HG03039 (cell line): ENCODE results near the gene H1-8.
"Not testable (repeated sequence)": the region's sequence is repeated elsewhere in the genome, so short reads cannot be mapped to it uniquely, and the experiment has no call there.

Experiments used
- ATAC-seq: cut with Tn5 transposase; IDR thresholded peaks from one replicate; pipeline ENCODE4 v1.9.1; 2021; ENCODE audit warnings: mild to moderate bottlenecking, moderate library complexity; ENCODE audit not compliant: unreplicated experiment

Gene H1-8

DNA sequence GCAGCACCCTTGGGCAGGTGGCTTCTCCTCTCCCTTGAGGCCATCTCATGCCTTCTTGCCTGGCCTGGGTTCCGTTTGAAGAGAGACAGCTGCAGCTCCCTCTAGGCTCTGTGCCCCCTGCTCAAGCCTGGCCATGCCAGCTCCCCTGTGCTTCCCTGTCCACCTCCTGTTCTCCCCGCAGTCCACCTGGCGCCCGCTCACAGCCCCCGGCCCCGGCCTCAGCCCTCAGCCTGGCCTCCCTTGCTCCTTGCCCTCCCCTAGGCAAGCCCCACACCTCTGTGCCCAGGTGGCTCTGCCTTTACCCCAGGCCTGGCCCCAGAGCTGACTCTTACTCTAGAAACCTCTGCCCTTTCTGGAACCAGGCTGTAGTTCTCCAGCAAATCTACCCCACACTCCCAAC lies 28.4 kb upstream of the H1-8 start:
- no peak for ATAC-seq

DNA sequence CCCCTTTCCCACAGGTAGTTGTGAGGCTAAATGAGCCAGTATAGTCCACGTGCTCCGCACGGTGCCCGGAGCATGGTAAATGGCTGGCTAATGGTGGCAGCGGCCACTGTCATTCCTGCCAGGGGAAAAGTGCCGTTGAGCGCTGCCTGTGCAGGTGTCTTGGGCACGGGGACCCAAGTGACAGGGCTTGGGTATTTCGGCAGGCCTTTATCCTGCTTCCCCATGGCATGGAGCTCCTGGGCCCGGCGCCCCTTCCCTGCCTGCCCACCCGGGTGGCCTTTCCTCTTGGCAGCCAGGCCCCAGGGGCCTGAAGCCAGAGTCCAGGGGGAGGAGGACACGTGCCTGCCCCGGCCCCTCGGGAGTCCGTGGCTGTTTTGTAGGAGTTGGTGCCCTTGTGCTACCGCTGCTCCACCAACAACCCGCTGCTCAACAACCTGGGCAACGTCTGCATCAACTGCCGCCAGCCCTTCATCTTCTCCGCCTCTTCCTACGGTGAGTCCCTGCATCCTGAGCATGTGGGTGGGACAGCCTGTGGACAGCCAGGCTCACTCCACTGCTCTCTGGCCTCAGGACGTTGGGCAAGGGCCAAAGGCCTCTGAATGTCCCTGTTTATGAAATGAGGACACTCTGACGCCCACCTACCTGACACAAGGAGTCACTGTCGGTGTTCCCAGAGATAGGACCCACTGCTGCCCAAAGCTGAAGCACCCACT lies 27.7 kb upstream of the H1-8 start:
- not testable (repeated sequence) for ATAC-seq

- ATAC-seq, result not testable (repeated sequence)
These were observed 27.0 kb upstream of the H1-8 start for GRCh38 chr3:129515821-129516432.

GRCh38 chr3:129517516-129517915 lies 25.5 kb upstream of the H1-8 start:
- no peak for ATAC-seq

DNA sequence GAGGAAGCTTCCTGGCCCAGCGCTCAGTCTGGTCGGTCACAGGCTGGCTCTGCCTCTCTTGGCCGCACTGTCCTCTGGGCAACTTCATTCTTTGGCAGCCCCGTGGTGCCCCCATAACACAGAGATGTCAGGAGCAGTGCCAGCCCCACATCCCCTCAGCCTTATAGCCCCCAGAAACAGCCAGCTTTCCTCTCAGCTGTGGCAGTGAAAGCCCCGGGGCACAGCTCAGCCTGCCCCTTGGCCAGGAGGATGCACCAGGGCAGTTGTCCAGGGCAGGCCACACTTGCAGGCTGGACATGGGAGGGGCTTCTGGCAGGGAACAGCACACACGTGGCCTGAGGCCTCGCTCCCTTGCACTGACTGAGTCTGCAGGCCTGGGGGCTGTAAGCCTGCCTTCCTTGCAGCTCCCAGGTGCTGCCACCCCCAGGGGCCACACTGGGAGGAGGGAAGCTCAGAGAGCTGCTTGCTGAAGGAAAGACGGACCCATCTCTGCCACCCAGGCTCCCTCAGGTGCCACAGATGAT lies 24.9 kb upstream of the H1-8 start:
- ATAC-seq, result no peak

GRCh38 chr3:129518581-129518980 lies 24.4 kb upstream of the H1-8 start:
- ATAC-seq, result no peak

GRCh38 chr3:129519449-129519848 lies 23.5 kb upstream of the H1-8 start:
- no peak for ATAC-seq

DNA sequence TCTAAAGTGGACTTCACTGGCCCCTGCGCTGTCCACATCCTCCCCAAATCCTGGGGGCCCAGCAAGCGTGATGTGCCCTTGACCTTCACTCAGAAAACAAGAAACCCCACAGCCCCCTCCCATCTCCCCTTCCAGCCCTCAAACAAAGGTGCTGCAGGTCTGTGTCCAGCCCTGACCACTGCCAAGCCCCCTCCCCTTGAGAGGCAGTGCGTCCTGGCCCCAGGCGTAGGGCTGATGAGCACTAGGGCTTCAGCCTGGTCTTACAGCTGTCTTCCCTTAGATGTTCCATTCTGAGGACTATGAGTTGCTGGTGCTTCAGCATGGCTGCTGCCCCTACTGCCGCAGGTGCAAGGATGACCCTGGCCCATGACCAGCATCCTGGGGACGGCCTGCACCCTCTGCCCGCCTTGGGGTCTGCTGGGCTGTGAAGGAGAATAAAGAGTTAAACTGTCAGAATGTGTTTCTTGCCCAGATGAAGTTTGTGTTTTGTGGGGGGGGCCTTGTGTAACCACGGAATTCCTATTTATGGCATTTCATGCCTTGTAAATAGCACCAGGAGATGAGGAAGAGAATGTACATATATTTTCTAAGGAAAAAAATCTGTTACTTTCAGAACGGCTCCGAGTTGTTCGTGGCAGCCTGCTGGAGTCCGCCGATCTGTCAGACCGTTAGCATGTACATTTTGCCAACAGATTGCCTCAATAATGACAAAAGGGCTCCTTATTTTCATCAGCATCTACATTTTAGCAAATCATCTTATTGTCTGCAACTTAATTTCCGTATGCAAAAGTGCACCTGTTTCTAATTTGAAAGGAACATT lies 22.9 kb upstream of the H1-8 start:
- ATAC-seq, result no peak

- no peak for ATAC-seq
These were observed 22.0 kb upstream of the H1-8 start for GRCh38 chr3:129520960-129521359.

DNA sequence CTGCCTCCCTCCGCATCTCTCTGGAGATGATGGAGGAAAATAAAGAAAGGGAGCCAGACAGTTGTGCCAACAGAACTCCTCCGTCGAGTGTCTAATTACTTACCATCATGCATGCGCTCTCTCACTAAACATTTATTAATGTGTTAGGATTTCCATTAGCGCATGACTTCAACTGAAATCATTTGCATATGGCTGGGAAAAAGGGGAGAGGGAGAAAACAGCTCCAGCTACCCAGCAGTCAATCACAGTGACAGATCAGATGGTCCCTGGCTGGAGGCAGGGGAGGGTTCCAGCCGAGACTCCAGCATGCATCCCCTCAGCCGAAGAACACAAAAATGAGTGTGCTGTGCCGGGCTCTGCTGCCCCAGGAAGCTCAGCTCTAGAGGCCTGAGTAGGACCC lies 21.4 kb upstream of the H1-8 start:
- no peak for ATAC-seq

GRCh38 chr3:129522953-129523352 lies 20.0 kb upstream of the H1-8 start:
- ATAC-seq, result no peak

- ATAC-seq, result no peak
These were observed 18.9 kb upstream of the H1-8 start for GRCh38 chr3:129524081-129524480.

DNA sequence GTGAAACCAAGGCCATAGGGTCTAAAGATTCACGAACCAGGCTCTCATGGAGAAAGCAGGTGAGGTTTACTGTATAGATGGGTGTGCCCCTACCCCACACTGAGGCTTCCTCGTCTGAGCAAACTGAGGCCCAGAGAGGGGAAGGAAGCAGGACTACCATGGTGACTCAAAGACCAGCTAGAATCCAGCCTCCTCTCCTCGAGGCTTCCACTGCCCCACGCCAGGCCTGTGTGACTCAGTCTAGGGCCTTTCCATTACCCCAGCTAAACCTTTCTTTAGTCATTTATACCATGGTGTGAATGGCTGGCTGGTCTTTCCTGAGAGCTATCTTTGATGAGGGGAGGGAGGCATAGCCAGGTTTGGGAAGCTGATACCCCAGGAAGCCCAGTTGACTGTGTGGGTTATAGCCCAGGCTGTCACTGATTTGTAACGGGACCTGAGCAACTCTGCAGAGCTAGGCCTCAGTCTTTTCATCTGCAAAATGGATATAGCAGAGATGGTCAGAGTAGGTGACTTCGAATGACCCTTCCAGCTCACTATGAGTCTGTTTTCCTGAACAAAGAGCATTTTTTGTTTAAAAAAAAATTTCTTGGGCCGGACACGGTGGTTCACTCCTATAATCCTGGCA lies 17.5 kb upstream of the H1-8 start:
- no peak for ATAC-seq

- peak; percentile 88 for ATAC-seq
These were observed 16.7 kb upstream of the H1-8 start for GRCh38 chr3:129526121-129526900.

DNA sequence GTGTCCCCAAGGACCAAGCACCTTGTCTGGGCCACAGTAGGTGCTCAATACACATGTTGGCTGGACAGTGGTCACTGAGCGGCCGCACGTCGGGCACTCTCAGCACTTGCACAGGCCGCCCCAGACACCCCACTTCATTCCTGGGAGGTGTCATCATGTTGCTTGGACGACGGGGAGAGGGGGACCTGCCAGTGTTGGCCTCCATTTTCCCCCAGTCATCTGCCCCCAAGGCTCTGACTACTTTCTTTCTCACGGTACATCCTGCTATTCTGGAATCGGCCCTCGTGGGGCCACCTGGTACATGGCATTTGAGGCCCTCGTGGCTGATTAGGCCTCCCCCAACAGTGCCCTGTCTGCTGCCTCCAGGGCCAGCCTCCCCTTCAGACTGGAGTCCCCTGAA lies 15.7 kb upstream of the H1-8 start:
- ATAC-seq, result no peak

DNA sequence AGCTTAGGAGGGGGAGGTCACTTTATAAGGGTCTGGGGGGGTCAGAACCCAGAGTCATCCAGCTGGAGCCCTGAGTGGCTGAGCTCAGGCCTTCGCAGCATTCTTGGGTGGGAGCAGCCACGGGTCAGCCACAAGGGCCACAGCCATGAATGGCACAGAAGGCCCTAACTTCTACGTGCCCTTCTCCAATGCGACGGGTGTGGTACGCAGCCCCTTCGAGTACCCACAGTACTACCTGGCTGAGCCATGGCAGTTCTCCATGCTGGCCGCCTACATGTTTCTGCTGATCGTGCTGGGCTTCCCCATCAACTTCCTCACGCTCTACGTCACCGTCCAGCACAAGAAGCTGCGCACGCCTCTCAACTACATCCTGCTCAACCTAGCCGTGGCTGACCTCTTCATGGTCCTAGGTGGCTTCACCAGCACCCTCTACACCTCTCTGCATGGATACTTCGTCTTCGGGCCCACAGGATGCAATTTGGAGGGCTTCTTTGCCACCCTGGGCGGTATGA lies 14.3 kb upstream of the H1-8 start, which contains the start of gene RHO:
RHO (plus strand) TSS at position 51 of the 512 bp plus-strand sequence; CDS start at position 146, 95 bp downstream.
- no peak for ATAC-seq

GRCh38 chr3:129529436-129530210 lies 13.4 kb upstream of the H1-8 start:
- no peak for ATAC-seq

- no peak for ATAC-seq
These were observed 12.7 kb upstream of the H1-8 start for GRCh38 chr3:129530251-129530791.

- no peak for ATAC-seq
These were observed 12.2 kb upstream of the H1-8 start for GRCh38 chr3:129530821-129531220.
